ENCODE measurements around the gene MAN2B1. TPM values are rescaled to one million over a fixed set of nuclear protein-coding genes. Genes with fewer than 3 reads are reported as not detected.

Gene MAN2B1
- total and polyA plus RNA-seq, 2 of the 13 experiments (the other 11 are each of a cell fraction or from before 2014, with no cell fraction given): 23.6 to 23.8 TPM

DNA sequence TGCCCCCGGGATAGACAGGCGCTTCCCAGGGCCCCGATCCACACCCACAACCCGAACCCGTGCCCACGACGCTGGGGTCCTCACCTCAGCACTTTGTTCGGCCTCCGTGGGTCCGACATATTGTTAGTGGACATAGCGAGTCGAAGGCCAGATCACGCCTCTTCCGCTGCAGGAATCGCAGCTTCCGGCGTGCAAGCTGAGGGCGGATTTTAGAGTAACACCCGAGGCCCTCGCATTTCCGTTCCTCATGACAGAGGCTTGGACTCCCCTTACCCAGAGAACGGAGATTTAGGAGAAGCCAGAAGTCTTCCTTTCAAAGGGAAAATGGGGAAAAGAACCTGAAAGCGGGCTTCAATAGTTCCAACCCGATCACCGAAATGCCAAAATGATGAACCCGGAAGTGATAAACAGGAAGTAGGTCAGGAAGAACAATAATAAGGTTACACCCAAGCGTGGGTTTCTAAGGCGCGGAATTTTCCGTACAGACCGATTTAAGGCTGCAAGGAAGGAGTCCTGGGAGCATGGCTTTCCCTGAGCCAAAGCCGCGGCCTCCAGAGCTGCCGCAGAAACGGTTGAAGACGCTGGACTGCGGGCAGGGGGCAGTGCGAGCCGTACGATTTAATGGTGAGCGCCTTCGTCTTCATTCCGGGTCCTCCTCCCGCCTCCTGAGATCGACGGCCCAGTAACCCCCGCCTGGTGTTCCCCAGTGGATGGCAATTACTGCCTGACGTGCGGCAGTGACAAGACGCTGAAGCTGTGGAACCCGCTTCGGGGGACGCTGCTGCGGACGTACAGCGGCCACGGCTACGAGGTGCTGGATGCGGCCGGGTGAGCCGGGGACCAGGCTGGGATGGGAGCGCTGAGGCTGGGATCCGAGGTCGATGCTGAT, 3.0 kb upstream of the MAN2B1 start (continued):
- TF ChIP-seq, protein P1, sequence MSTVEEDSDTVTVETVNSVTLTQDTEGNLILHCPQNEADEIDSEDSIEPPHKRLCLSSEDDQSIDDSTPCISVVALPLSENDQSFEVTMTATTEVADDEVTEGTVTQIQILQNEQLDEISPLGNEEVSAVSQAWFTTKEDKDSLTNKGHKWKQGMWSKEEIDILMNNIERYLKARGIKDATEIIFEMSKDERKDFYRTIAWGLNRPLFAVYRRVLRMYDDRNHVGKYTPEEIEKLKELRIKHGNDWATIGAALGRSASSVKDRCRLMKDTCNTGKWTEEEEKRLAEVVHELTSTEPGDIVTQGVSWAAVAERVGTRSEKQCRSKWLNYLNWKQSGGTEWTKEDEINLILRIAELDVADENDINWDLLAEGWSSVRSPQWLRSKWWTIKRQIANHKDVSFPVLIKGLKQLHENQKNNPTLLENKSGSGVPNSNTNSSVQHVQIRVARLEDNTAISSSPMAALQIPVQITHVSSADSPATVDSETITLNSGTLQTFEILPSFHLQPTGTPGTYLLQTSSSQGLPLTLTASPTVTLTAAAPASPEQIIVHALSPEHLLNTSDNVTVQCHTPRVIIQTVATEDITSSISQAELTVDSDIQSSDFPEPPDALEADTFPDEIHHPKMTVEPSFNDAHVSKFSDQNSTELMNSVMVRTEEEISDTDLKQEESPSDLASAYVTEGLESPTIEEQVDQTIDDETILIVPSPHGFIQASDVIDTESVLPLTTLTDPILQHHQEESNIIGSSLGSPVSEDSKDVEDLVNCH (CRISPR knock-in tag; IDR thresholded peaks at IDR 0.05): no peak
- TF ChIP-seq CAMTA2 (CRISPR knock-in tag; IDR thresholded peaks at IDR 0.05; ENCODE audit: borderline replicate concordance) (no peak), SMAD1 (CRISPR knock-in tag; IDR thresholded peaks at IDR 0.05; ENCODE audit: borderline replicate concordance, low read depth) (no peak), PITX1 (CRISPR knock-in tag; IDR thresholded peaks at IDR 0.05) (no peak; the same call in 1 of the 2 replicates), ZSCAN5A (CRISPR knock-in tag; IDR thresholded peaks at IDR 0.05; ENCODE audit: borderline replicate concordance) (no peak), SAFB2 (CRISPR knock-in tag; IDR thresholded peaks at IDR 0.05; ENCODE audit: borderline replicate concordance, low read depth) (no peak), ZNF772 (CRISPR knock-in tag; IDR thresholded peaks at IDR 0.05) (peak; percentile 51), TEAD3 (CRISPR knock-in tag; optimal IDR thresholded peaks at IDR 0.05; ENCODE audit: borderline replicate concordance) (no peak), SRSF4 (IDR thresholded peaks at IDR 0.05; ENCODE audit: low read depth, low read length, poor library complexity, severe bottlenecking) (no peak), ZNF703 (CRISPR knock-in tag; IDR thresholded peaks at IDR 0.05; ENCODE audit: borderline replicate concordance) (no peak), ZNF644 (CRISPR knock-in tag; IDR thresholded peaks at IDR 0.05; ENCODE audit: low read depth) (no peak), ZNF343 (CRISPR knock-in tag; IDR thresholded peaks at IDR 0.05) (no peak), PATZ1 (CRISPR knock-in tag; IDR thresholded peaks at IDR 0.05) (peak; percentile 25; the same call in 1 of the 2 replicates), PAXIP1 (CRISPR knock-in tag; conservative IDR thresholded peaks at IDR 0.05) (no peak)
- TF ChIP-seq, protein P2, sequence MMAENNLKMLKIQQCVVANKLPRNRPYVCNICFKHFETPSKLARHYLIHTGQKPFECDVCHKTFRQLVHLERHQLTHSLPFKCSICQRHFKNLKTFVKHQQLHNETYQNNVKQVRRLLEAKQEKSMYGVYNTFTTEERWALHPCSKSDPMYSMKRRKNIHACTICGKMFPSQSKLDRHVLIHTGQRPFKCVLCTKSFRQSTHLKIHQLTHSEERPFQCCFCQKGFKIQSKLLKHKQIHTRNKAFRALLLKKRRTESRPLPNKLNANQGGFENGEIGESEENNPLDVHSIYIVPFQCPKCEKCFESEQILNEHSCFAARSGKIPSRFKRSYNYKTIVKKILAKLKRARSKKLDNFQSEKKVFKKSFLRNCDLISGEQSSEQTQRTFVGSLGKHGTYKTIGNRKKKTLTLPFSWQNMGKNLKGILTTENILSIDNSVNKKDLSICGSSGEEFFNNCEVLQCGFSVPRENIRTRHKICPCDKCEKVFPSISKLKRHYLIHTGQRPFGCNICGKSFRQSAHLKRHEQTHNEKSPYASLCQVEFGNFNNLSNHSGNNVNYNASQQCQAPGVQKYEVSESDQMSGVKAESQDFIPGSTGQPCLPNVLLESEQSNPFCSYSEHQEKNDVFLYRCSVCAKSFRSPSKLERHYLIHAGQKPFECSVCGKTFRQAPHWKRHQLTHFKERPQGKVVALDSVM (CRISPR knock-in tag; IDR thresholded peaks at IDR 0.05): no peak

Measured in HepG2 (cell line).